ENCODE results near the gene CHMP2B.

DNA sequence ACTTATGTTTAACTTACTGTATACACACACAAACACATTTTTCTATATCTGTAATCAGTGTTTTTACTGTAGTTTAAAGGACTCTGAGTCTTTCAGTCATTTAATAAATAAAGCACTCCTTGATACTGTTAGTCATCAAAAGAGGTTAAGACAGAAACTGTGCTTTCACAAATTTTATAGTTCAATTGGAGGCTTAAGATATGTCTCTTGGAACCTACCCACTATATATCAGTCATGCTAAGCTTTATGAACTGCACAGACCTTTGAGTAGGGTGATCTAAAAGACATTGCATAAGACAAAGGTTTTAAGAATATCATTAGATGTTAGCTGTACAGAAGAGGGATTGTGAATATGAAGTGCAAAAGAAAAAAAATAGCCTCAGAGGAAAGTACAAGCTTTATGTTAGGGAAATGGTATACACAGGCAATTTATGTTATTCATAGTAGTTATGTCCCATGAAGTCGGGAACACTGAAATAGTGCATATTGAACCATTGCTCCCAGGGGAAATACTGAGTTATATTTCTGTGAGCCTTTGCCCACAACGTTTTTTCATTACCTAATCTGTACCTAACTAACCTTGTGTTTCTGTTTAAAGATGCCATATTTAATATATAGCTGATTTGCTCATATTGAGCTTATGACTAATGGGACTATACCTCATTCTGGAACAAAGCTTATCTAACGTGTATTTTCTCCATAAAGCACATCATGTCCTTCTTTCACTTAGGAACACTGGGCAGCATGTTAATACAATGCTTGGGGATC lies 19.7 kb downstream of the CHMP2B start:
- TF ChIP-seq CTCF (IDR thresholded peaks at IDR 0.05) (no peak), POLR2A (IDR thresholded peaks at IDR 0.05) (no peak)
